NCI-H82 (cell line): Measurements from ENCODE around the gene RNPEPL1.

Source experiments
- DNase-seq: peaks from one replicate; lab custom pipeline; 2025; lab: John Stamatoyannopoulos, UW

RNPEPL1 gene

DNA sequence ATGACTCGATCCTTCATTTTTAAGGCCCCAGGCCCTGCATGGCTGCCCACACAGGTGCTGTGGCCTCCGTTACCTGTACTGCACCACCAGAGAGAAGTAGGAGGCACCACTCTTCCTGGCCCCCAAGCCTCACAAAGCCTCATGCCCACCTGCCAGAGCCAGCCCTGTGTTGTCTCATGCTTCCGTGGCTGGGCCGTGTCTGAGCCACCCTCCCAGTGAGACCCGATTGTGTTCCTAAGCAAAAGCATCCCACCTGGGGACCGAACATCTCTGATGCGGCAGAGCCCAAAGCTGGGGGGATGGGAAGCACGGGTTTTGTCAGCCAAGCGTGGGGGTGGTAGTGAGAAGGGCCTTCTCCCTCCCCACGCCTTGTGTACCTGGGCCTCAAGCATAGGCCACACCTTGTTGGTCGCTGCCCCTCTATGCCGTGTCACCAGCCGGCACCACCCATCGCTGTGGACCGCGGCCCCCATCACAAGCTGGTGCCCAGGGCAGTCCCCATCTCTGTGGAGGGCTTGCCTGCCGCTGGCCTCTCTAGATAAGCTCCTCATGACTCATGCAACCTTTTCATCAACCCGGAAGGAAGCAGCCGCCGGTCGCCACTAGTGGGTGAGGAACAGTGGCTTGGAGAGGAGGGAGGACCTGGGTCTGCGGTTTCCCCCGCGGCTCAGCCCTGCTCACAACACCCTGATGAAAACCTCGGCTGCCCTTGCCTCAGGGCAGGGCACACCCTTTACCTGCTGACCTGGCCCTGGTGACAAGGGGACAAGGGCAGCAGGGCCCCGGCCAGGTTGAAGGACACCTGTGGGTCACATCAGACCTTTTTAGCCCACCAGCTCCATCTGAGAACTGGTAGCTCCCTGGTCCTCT is 2.7 kb upstream of the RNPEPL1 start:
- peak; percentile 51 for DNase-seq

DNA sequence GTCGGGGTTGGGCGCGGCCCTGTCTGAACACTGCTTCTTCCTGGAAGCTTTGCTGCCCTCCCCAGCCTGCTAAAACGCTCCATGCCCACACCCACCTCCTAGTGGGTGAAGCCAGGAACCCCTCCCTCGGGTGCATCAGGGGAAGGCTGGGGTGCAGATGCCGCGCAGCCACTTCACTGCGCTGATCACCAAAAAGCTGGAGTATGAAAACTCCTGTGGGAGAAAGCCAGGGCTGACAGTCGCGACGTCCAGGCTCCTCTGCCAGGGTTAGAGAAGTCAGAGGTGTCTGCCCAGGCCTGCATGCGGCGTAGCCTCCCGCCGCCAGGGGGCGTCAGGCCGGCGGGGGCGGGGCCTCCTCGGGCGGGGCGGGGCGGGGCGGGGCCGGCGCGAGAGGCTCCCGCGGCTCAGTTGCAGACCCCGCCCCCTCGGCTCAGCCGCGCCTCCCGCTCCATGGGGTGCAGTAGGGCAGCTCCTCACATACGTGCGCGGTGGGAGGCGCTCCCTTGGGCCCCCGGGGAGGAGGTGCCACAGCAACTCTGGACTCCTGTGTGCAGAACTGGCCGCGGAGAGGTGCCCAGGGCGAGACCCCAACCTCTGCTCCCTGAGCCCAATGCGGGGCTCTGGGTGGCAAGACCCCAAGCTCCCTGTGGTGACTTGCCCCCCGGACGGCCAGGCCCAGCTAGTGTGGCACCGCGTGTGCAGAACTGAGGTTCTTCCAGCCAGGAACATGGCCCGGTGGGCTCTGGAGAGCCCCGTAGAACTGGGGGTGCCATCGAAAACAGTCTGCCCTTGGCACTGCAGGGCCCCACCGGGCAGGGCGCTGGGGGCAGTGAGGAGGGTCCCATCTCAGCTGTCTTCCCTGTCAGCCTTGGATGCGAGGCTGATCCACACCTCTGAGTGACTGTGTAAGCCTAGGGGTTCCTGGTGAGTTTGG is 1.8 kb upstream of the RNPEPL1 start:
- DNase-seq, result peak; percentile 89

GRCh38 chr2:240567137-240567871 is 980 bp upstream of the RNPEPL1 start:
- no peak for DNase-seq

DNA sequence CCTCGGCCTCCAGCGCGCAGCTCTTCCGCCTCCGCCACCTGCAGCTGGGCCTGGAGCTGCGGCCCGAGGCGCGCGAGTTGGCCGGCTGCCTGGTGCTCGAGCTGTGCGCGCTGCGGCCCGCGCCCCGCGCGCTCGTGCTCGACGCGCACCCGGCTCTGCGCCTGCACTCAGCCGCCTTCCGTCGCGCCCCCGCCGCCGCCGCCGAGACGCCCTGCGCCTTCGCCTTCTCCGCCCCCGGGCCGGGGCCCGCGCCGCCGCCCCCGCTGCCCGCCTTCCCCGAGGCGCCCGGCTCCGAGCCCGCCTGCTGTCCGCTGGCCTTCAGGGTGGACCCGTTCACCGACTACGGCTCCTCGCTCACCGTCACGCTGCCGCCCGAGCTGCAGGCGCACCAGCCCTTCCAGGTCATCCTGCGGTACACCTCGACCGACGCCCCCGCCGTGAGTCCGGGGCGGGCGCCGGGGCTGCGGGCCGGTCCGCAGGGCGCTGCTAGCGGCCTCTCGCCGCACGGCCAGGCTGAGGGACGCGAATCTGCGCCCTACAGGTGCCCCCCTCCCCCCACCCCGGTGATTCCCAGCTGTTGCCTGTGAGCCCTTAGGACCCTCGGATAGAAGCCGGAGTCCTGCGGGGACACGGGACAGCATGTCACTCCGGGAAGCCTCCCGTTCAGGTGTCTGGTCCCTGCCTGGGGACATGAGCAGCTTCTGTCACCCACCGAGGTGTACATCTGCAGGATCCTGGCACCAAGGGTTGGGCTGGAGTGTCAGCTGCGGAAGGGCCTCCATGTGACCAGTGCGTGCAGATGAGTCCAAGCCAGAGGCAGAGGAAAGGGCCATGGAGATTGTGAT is 616 bp downstream of the RNPEPL1 start:
- DNase-seq, result peak; percentile 55

DNA sequence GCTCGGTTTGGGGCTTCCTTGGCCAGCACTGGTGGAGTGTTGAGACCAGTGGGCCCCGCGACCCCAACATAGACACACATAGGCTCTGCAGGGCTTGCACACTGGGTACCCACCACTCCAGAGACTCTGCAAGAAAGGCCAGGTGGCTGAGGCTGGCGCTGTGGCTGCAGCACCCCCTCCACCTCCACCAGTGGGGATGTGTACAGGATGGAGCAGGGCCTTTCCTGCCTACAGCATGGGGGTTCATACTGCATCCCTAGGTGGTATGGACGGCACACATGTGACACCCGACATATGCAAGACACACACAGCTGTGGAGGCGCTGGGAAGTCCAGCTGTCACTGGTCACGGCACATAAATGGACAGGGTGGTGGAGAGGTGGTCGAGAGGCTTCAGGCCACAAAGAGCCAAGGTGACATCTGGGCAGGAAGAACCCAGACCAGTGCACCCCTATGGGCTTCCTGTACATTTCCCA is 1.3 kb downstream of the RNPEPL1 start:
- no peak for DNase-seq

DNA sequence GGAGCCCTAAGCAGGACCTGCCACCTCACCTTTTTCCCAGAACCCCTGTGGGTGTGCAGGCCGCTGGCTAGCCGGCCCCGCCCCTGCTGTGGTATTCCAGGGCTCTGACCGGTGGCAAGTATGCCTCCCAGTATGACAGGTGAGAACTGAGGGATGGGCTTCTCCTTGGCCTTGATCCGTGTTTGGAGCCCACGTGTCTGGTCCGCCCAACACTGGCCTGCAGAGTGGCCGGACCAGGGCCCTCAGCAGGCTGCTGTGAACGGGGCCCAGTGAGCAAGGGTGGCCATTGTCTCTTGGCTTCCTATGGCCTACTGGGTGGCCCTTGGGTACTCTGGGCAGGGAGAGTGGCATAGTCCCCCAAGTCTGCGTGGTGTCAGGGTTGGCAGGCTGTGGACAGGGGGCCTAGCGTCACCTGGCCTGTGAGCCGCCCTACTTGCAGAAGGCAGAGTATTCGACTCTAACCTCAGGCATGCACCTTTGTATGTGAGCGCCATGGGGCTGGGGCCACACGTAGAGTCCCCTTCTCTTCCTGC is 1.8 kb downstream of the RNPEPL1 start:
- DNase-seq, result no peak

GRCh38 chr2:240570531-240571313 is 2.4 kb downstream of the RNPEPL1 start:
- no peak for DNase-seq

GRCh38 chr2:240571314-240571973 is 3.2 kb downstream of the RNPEPL1 start:
- no peak for DNase-seq

GRCh38 chr2:240572141-240573031 is 4.1 kb downstream of the RNPEPL1 start:
- no peak for DNase-seq

GRCh38 chr2:240573071-240573515 is 4.8 kb downstream of the RNPEPL1 start:
- no peak for DNase-seq

DNA sequence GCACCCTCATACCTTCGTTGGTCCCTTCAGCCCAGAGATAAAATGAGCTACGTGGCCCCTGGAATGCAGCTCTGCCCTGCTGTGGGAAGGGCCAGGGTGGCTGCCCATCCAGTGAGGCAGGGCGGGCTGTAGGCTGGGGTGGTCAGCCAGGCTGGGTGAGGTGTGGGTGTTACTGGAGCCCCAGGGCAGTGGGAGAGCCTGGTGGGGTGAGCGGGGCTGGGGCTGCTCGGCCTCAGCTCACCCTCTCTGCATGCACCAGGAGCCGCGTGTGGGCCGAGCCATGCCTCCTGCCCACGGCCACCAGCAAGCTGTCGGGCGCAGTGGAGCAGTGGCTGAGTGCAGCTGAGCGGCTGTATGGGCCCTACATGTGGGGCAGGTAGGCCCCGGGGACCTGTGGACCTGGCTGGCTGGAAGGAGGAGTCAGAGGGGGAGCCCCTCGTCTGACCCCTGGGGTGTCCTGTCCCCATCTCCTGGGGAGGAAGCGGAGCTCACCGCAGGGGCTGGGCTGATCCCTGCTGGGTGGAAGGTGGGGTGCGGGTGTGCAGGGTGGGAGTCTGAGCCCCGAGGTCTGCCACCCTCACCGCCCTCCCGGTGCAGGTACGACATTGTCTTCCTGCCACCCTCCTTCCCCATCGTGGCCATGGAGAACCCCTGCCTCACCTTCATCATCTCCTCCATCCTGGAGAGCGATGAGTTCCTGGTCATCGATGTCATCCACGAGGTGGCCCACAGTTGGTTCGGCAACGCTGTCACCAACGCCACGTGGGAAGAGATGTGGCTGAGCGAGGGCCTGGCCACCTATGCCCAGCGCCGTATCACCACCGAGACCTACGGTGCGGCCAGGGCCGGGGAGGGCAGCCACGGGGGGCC is 5.5 kb downstream of the RNPEPL1 start:
- no peak for DNase-seq

DNA sequence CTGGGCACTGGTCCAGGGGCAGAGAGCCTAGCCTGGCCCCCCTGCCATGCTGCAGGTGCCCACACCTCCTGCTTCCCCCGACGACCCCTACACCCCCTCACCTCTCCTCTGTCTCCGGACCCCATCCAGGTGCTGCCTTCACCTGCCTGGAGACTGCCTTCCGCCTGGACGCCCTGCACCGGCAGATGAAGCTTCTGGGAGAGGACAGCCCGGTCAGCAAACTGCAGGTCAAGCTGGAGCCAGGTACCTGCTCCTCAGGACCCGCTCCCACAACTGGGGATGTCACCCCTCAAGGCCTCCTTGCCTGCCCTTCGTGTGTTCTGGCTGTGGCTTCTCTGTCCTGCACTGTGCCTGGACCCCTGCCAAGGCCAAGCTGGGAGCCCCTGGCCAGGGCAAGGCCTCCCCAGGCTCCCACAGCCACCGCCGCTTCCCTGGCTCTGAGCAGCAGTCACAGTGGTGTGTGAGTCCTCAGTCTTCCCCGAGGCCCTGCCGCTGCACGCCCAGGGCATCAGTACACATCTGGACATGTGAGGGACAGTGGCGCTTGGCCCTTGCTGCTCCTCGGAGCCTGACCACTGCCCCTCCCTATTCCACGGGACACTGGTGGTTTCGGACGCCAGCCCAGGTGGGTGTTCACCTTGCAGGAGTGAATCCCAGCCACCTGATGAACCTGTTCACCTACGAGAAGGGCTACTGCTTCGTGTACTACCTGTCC is 6.3 kb downstream of the RNPEPL1 start:
- no peak for DNase-seq

GRCh38 chr2:240575101-240575965 is 7.0 kb downstream of the RNPEPL1 start:
- no peak for DNase-seq

DNA sequence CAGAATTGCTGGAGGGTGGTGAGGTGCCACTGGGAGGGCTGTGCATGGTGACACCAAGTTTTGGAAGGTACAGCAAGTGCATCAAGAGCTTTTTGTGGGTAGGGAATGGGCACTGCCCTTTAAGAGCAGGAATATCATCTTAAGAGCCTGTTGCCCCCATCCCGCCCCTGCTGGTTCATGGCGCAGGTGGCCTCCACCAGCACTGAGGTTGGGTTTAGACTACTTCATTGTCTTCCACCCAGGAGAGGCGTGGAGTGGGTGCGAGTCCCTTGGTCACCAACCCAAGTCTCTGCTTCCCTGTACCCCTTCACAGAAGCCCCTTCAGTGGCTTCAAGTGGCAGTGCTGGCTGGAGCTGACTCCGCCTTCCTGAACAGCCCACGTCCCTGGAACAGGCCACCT is 7.8 kb downstream of the RNPEPL1 start:
- DNase-seq, result no peak

GRCh38 chr2:240576436-240577205 is 8.3 kb downstream of the RNPEPL1 start:
- no peak for DNase-seq
